Kidney (tissue), 14 donors: ENCODE results near the gene PSMA6. TPM values are rescaled to one million over a fixed set of nuclear protein-coding genes. Genes with fewer than 3 reads are reported as not detected.

Experiments
- DNase-seq, 5 donors: peaks; one replicate each; pipeline ENCODE4 v3.0.0-alpha.2; 2013 to 2020
- FAIRE-seq: peaks from 2 replicates; lab custom pipeline; 2012; peaks lifted over from hg19 to GRCh38; lab: Jason Lieb, UNC
- H3K27ac ChIP-seq, 2 donors: one replicate each; pipeline ENCODE4 v1.7.0; 2013; ENCODE audit warnings: low read depth in 2 of 2, low read length in 2 of 2, inconsistent platforms in 1 of 2
- H3K27me3 ChIP-seq: one replicate; pipeline ENCODE4 v1.7.1; 2013; ENCODE audit warnings: low read length, inconsistent platforms; ENCODE audit not compliant: control insufficient read depth, insufficient read depth
- H3K36me3 ChIP-seq, 3 donors: one replicate each; pipeline versions ENCODE4 v1.7.0 to v1.7.1; 2013; ENCODE audit warnings: low read length in 3 of 3, control low read depth in 1 of 3, inconsistent platforms in 1 of 3; ENCODE audit not compliant: insufficient read depth in 3 of 3, control insufficient read depth in 2 of 3
- H3K4me1 ChIP-seq, 3 donors: one replicate each; pipeline versions ENCODE4 v1.7.0 to v1.7.1; 2013; ENCODE audit warnings: low read length in 3 of 3, inconsistent platforms in 1 of 3, low read depth in 1 of 3; ENCODE audit not compliant: control insufficient read depth in 2 of 3, insufficient read depth in 2 of 3
- H3K4me3 ChIP-seq, 3 donors: one replicate each; pipeline versions ENCODE4 v1.7.0 to v1.8.1; 2013; ENCODE audit warnings: low read length in 3 of 3, control low read depth in 1 of 3, inconsistent platforms in 1 of 3
- H3K9ac ChIP-seq, 3 donors: one replicate each; pipeline versions ENCODE4 v1.7.0 to v1.7.1; 2013; ENCODE audit warnings: low read length in 3 of 3, control low read depth in 1 of 3, inconsistent platforms in 1 of 3
- H3K9me3 ChIP-seq, 3 donors: one replicate each; pipeline versions ENCODE4 v1.7.0 to v1.7.1; 2013; ENCODE audit warnings: low read length in 3 of 3, control low read depth in 1 of 3, inconsistent platforms in 1 of 3; ENCODE audit not compliant: control insufficient read depth in 2 of 3, insufficient read depth in 1 of 3
- CTCF ChIP-seq: IDR thresholded peaks from 3 replicates; pipeline ENCODE4 v1.5.1; 2012; ENCODE audit warnings: mild to moderate bottlenecking, moderate library complexity, borderline replicate concordance; ENCODE audit not compliant: insufficient read depth; ENCODE audit errors: extremely low read depth
- intact Hi-C: fragments of 100-400 bp; cut with DNase I; formaldehyde crosslinking; loops from one replicate; pipeline ENCODE4 v1.11.1; 2022
- polyA plus RNA-seq: library from polyadenylated mRNA; stranded (reverse); fragments of 350-450 nt; fragmentation: Illumina TruSeq; extraction: RNeasy Lipid Tissue Mini Kit (QIAGEN cat#74804); gene quantifications from one replicate; pipeline ENCODE4 v1.2.3, GENCODE V29; 2014; ENCODE audit warnings: low read depth, low replicate concordance; ENCODE audit not compliant: insufficient read depth
- total RNA-seq: library from RNA; stranded (reverse); fragmentation: NEBNext Ultra II Directional; extraction: Animal tissue kit (Norgen Biotek cat#: 25700); gene quantifications from one replicate; pipeline ENCODE4 v1.2.1, GENCODE V29; 2021
- donor health status: control.
- donor health status: control.
- donor health status: control.
- donor health status: control.
- donor health status: control.
- donor health status: DM: yes; HTN: yes; CAD: no.
- donor health status: Normal renal cell carcinoma (clear cell type).

The PSMA6 gene
- total and polyA plus RNA-seq, 2 donors from 2014 or later: 127 to 174 TPM

DNA sequence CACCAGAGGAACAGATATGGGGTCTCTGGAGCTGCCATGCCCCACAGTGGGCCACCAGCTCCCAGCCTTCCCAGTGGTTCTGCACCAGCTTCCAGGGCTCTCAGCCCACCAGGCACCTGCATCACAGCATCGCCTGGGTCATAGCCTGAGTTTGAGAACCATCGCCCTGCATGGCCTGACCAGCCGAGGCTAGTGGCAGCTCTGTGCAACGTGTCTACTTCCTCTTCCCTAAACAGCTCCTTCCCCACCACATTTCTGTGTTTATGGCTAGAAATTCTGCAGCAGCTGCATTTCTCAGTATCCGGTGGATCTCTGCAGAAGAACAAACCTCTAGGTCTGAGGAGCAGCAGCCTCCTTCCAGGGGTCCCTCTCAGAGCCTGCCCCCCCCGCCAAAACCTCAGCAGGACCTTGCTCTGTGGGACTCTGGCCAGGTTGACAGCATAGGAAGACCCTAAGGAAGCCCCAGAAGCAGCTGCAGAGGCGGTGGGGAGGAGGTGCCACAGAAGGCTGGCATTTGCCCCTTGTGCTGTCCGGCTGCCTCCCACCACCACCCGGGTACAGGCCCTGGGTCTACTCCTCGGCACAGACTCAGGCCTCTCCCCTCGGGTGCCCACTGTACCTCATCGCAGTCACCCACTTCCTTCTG is 47.7 kb downstream of the PSMA6 start:
- DNase-seq: peak in 1 of 5 donors; percentile 48
- Histone ChIP-seq H3K9ac (no peak overlapping the region), H3K27ac (no peak overlapping the region), H3K9me3 (no peaks in the 10 kb centered on the region), H3K4me3 (no peak overlapping the region), H3K36me3 (no peaks in the 10 kb centered on the region), H3K4me1 (peaks cover 2 to 62% (median 57%) of the 10 kb centered on the region in 3 donors), H3K27me3 (no peaks in the 10 kb centered on the region)
- no peak for FAIRE-seq
- intact Hi-C loops: no loop called here
- TF ChIP-seq CTCF: no peak

- Histone ChIP-seq H3K9ac (peak overlapping the region in 2 of 3 donors; percentile 41 to 49), H3K4me3 (peak overlapping the region in 1 of 3 donors; percentile 7), H3K36me3 (no peaks in the 10 kb centered on the region), H3K27me3 (no peaks in the 10 kb centered on the region), H3K27ac (peak overlapping the region; percentile 94 to 96), H3K9me3 (no peaks in the 10 kb centered on the region), H3K4me1 (peaks cover 2 to 55% (median 52%) of the 10 kb centered on the region in 3 donors)
- DNase-seq (no peak), FAIRE-seq (no peak)
- no peak for TF ChIP-seq CTCF
- intact Hi-C loops: no loop called here
Measured at GRCh38 chr14:35340616-35341453, 48.7 kb downstream of the PSMA6 start.

GRCh38 chr14:35341454-35341750 is 49.2 kb downstream of the PSMA6 start:
- intact Hi-C loops: no loop called here
- Histone ChIP-seq H3K9me3 (no peaks in the 10 kb centered on the region), H3K27ac (peak overlapping the region; percentile 94 to 96), H3K36me3 (no peaks in the 10 kb centered on the region), H3K27me3 (no peaks in the 10 kb centered on the region), H3K4me1 (peaks cover 2 to 50% (median 47%) of the 10 kb centered on the region in 3 donors), H3K9ac (peak overlapping the region in 1 of 3 donors; percentile 49), H3K4me3 (peak overlapping the region in 1 of 3 donors; percentile 7)
- no peak for FAIRE-seq
- TF ChIP-seq CTCF: no peak
- peak in 2 of 5 donors; percentile 91 to 93 for DNase-seq
